ENCODE results near the gene GALNT5. TPM values are rescaled to one million over a fixed set of nuclear protein-coding genes. Genes with fewer than 3 reads are reported as not detected.

GALNT5 gene
- total and polyA plus RNA-seq, 10 of the 15 experiments (the other 5 are each of a cell fraction or from before 2014, with no cell fraction given), result under 0.01 to 0.25 (median 0.03) TPM; not detected in 4

DNA sequence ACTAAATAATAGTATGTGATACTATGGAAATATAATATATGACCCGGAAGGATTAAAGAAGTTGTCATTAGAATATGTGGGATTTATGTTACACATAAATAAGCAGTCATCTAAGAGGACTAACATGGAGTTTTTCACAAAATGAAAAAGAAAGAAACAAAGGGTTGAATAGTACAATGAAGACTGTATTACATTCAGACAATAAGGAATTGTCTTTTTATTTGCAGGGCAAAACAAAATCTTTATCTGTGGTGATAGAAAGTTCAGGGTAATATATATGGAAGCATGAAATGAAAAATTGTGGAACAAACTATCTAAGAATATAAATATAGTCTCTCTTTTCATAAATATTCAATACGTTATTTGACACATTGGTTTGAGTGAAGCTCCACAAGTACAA is 62.3 kb downstream of the GALNT5 start:
- SMC1A ChIA-PET (ENCODE audit: uncharacterized antibody, unreplicated experiment), result interaction anchor here (0.9 to 2.1 kb wide), 7 partner anchors 8 to 150 kb away, joined by 3 to 8 read pairs (median 5); partner anchors contain the start of gene CYTIP
- 95% methylated on average over 2 of the region's 2 CpGs for WGBS (ENCODE audit: insufficient coverage, insufficient replicate concordance, low lambda C conversion rate, missing lambda C conversion rate)
- no peaks in the 10 kb centered on the region for H3K36me3 ChIP-seq (ENCODE audit: control insufficient read depth in 2 of 2, insufficient read depth in 2 of 2, low read length in 1 of 2)
- in situ Hi-C loops (cut with MboI) (no loop called here), intact Hi-C loops (cut with micrococcal nuclease; ENCODE audit: unreplicated experiment) (no loop called here)
- RAD21 ChIA-PET (ENCODE audit: unreplicated experiment), result interaction anchor here (1.2 to 1.6 kb wide), 2 partner anchors 13 to 17 kb away, joined by 3 to 5 read pairs; no protein-coding TSS in a partner anchor
- POLR2A ChIA-PET, result no interaction called here
- CTCF ChIA-PET, result interaction anchor here (1.1 to 13.4 kb wide), 7 partner anchors 8 to 174 kb away, joined by 4 to 226 read pairs (median 14); no protein-coding TSS in a partner anchor
- no peaks in the 10 kb centered on the region for H3K27me3 ChIP-seq (replicated peaks in 1 of 2; ENCODE audit: control insufficient read depth in 2 of 2, insufficient read depth in 2 of 2, low read length in 1 of 2)
- H3K9me3 ChIP-seq (replicated peaks; ENCODE audit: control insufficient read depth, insufficient read depth, low read length), result no peaks in the 10 kb centered on the region
- H3K79me2 ChIP-seq (ENCODE audit: control insufficient read depth, insufficient read depth, low read length), result no peaks in the 10 kb centered on the region
- no peak for ATAC-seq
- H3K4me3 ChIP-seq, result no peak overlapping the region
- H3K9ac ChIP-seq (ENCODE audit: control insufficient read depth, insufficient read depth, low read length), result no peak overlapping the region
- H2AFZ ChIP-seq (ENCODE audit: control insufficient read depth, low read depth, low read length), result no peak overlapping the region
- no peak overlapping the region for H3K4me2 ChIP-seq (ENCODE audit: control insufficient read depth, insufficient read depth)
- no peak for DNase-seq (ENCODE audit: low read depth, low spot score)
- H3K4me1 ChIP-seq (ENCODE audit: control insufficient read depth, insufficient read depth, low read length), result no peaks in the 10 kb centered on the region
- no peaks in the 10 kb centered on the region for H4K20me1 ChIP-seq (ENCODE audit: control insufficient read depth, insufficient read depth)
- H3K27ac ChIP-seq (ENCODE audit: control insufficient read depth, insufficient read depth), result no peak overlapping the region
- no peak for FAIRE-seq
- BruUV-seq (replicated peaks), result no TSS peak
- TF ChIP-seq RAD51 (IDR thresholded peaks at IDR 0.05), result no peak
- no peak for TF ChIP-seq TCF7 (IDR thresholded peaks at IDR 0.05; ENCODE audit: borderline replicate concordance)
- TF ChIP-seq, protein P1, sequence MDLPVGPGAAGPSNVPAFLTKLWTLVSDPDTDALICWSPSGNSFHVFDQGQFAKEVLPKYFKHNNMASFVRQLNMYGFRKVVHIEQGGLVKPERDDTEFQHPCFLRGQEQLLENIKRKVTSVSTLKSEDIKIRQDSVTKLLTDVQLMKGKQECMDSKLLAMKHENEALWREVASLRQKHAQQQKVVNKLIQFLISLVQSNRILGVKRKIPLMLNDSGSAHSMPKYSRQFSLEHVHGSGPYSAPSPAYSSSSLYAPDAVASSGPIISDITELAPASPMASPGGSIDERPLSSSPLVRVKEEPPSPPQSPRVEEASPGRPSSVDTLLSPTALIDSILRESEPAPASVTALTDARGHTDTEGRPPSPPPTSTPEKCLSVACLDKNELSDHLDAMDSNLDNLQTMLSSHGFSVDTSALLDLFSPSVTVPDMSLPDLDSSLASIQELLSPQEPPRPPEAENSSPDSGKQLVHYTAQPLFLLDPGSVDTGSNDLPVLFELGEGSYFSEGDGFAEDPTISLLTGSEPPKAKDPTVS (IDR thresholded peaks at IDR 0.05; ENCODE audit: low read depth, low read length), result no peak
- TF ChIP-seq SRF (IDR thresholded peaks at IDR 0.05; ENCODE audit: low read depth in 2 of 2, low read length in 2 of 2), result no peak
- no peak for TF ChIP-seq SPI1 (IDR thresholded peaks at IDR 0.05; ENCODE audit: borderline replicate concordance, insufficient read depth, low read depth, low read length)
- no peak for TF ChIP-seq SMAD1 (IDR thresholded peaks at IDR 0.05; ENCODE audit: low read depth, partially characterized antibody)
- no peak for TF ChIP-seq CBFB (IDR thresholded peaks at IDR 0.05; ENCODE audit: low read depth)
- TF ChIP-seq, protein P2, sequence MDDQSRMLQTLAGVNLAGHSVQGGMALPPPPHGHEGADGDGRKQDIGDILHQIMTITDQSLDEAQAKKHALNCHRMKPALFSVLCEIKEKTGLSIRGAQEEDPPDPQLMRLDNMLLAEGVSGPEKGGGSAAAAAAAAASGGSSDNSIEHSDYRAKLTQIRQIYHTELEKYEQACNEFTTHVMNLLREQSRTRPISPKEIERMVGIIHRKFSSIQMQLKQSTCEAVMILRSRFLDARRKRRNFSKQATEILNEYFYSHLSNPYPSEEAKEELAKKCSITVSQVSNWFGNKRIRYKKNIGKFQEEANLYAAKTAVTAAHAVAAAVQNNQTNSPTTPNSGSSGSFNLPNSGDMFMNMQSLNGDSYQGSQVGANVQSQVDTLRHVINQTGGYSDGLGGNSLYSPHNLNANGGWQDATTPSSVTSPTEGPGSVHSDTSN (IDR thresholded peaks at IDR 0.05; ENCODE audit: insufficient replicate concordance, low read depth, low read length), result no peak
- TF ChIP-seq BCL11A (IDR thresholded peaks at IDR 0.05; ENCODE audit: low read depth, low read length), result no peak
- no peak for TF ChIP-seq SMAD5 (IDR thresholded peaks at IDR 0.05; ENCODE audit: low read depth)
- TF ChIP-seq SMC3 (IDR thresholded peaks at IDR 0.05; ENCODE audit: borderline replicate concordance, low read length), result no peak
- no peak for TF ChIP-seq ASH2L (IDR thresholded peaks at IDR 0.05; ENCODE audit: borderline replicate concordance, low read depth)
- no peak for TF ChIP-seq CHD2 (IDR thresholded peaks at IDR 0.05; ENCODE audit: borderline replicate concordance, low read depth, low read length)
- TF ChIP-seq, protein P3, sequence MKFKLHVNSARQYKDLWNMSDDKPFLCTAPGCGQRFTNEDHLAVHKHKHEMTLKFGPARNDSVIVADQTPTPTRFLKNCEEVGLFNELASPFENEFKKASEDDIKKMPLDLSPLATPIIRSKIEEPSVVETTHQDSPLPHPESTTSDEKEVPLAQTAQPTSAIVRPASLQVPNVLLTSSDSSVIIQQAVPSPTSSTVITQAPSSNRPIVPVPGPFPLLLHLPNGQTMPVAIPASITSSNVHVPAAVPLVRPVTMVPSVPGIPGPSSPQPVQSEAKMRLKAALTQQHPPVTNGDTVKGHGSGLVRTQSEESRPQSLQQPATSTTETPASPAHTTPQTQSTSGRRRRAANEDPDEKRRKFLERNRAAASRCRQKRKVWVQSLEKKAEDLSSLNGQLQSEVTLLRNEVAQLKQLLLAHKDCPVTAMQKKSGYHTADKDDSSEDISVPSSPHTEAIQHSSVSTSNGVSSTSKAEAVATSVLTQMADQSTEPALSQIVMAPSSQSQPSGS (IDR thresholded peaks at IDR 0.05; ENCODE audit: low read length), result no peak
- no peak for TF ChIP-seq CBX3 (IDR thresholded peaks at IDR 0.05; ENCODE audit: borderline replicate concordance, low read depth)
- TF ChIP-seq TBL1XR1 (IDR thresholded peaks at IDR 0.05; ENCODE audit: low read depth, low read length), result no peak
- no peak for TF ChIP-seq POLR2A (IDR thresholded peaks at IDR 0.05; ENCODE audit: low read depth, low read length)
- TF ChIP-seq, protein P4, sequence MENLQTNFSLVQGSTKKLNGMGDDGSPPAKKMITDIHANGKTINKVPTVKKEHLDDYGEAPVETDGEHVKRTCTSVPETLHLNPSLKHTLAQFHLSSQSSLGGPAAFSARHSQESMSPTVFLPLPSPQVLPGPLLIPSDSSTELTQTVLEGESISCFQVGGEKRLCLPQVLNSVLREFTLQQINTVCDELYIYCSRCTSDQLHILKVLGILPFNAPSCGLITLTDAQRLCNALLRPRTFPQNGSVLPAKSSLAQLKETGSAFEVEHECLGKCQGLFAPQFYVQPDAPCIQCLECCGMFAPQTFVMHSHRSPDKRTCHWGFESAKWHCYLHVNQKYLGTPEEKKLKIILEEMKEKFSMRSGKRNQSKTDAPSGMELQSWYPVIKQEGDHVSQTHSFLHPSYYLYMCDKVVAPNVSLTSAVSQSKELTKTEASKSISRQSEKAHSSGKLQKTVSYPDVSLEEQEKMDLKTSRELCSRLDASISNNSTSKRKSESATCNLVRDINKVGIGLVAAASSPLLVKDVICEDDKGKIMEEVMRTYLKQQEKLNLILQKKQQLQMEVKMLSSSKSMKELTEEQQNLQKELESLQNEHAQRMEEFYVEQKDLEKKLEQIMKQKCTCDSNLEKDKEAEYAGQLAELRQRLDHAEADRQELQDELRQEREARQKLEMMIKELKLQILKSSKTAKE (IDR thresholded peaks at IDR 0.05; ENCODE audit: low read depth, poor library complexity, severe bottlenecking), result no peak
- TF ChIP-seq, protein P5, sequence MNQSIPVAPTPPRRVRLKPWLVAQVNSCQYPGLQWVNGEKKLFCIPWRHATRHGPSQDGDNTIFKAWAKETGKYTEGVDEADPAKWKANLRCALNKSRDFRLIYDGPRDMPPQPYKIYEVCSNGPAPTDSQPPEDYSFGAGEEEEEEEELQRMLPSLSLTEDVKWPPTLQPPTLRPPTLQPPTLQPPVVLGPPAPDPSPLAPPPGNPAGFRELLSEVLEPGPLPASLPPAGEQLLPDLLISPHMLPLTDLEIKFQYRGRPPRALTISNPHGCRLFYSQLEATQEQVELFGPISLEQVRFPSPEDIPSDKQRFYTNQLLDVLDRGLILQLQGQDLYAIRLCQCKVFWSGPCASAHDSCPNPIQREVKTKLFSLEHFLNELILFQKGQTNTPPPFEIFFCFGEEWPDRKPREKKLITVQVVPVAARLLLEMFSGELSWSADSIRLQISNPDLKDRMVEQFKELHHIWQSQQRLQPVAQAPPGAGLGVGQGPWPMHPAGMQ (IDR thresholded peaks at IDR 0.05; ENCODE audit: borderline replicate concordance), result no peak

All from GM12878 (cell line).